ENCODE measurements around the gene MRGPRF. TPM values are rescaled to one million over a fixed set of nuclear protein-coding genes. Genes with fewer than 3 reads are reported as not detected.

The MRGPRF gene
- total RNA-seq, 1 experiment from 2014 or later: 0.35 TPM

DNA sequence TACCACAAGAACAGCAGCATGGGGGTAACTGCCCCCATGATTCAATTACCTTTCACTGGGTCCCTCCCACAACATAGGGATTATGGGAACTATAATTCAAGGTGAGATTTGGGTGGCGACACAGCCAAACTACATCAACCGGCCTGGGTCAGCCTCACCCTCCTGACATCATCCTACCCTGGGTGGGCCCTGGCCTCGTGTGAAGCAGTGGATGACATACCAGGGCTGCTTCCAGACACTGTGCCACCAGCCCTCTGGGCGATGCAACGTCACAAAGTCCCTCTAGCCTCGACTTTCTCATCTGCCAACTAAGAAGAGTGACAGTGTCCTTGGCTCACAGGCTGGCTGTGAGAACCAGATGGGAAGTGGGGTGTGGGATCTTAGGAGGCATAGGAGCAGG lies 27.0 kb upstream of the MRGPRF start:
- H3K36me3 ChIP-seq (ENCODE audit: low read depth): no peaks in the 10 kb centered on the region
- H3K4me1 ChIP-seq (replicated peaks; ENCODE audit: insufficient read depth): 0 out of 2 replicates have a peak, but pooled peaks cover 5% of the 10 kb centered on the region
- no peaks in the 10 kb centered on the region for H3K79me2 ChIP-seq (ENCODE audit: low read depth)
- H3F3A ChIP-seq (ENCODE audit: insufficient read depth, low read depth): no peaks in the 10 kb centered on the region
- CTCF ChIA-PET: interaction anchor here (0.5 kb wide), 1 partner anchor 664 kb away, joined by 11 read pairs; no protein-coding TSS in a partner anchor
- no peaks in the 10 kb centered on the region for H3K9me2 ChIP-seq (ENCODE audit: insufficient read depth)
- DNase-seq: no peak
- H3K4me3 ChIP-seq: no peak overlapping the region
- H3K4me2 ChIP-seq: no peak overlapping the region
- BruUV-seq (replicated peaks): no TSS peak
- no peaks in the 10 kb centered on the region for H4K20me1 ChIP-seq (ENCODE audit: insufficient read depth)
- H3K27ac ChIP-seq: no peak overlapping the region
- no peak overlapping the region for H2AFZ ChIP-seq
- no peak for TF ChIP-seq EZH2 (IDR thresholded peaks at IDR 0.05; ENCODE audit: low read depth)
- TF ChIP-seq, protein P1, sequence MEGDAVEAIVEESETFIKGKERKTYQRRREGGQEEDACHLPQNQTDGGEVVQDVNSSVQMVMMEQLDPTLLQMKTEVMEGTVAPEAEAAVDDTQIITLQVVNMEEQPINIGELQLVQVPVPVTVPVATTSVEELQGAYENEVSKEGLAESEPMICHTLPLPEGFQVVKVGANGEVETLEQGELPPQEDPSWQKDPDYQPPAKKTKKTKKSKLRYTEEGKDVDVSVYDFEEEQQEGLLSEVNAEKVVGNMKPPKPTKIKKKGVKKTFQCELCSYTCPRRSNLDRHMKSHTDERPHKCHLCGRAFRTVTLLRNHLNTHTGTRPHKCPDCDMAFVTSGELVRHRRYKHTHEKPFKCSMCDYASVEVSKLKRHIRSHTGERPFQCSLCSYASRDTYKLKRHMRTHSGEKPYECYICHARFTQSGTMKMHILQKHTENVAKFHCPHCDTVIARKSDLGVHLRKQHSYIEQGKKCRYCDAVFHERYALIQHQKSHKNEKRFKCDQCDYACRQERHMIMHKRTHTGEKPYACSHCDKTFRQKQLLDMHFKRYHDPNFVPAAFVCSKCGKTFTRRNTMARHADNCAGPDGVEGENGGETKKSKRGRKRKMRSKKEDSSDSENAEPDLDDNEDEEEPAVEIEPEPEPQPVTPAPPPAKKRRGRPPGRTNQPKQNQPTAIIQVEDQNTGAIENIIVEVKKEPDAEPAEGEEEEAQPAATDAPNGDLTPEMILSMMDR (conservative IDR thresholded peaks at IDR 0.05): no peak
- intact Hi-C loops (cut with micrococcal nuclease; ENCODE audit: unreplicated experiment): loop anchor here (5.0 kb wide), 1 partner anchor 88 kb away; no protein-coding TSS in a partner anchor
- H3K27me3 ChIP-seq (ENCODE audit: insufficient read depth, low read depth): peaks cover 17% of the 10 kb centered on the region
- POLR2A ChIA-PET (ENCODE audit: unreplicated experiment): no interaction called here
- no peaks in the 10 kb centered on the region for H3K9me3 ChIP-seq (ENCODE audit: insufficient read depth, low read depth)

DNA sequence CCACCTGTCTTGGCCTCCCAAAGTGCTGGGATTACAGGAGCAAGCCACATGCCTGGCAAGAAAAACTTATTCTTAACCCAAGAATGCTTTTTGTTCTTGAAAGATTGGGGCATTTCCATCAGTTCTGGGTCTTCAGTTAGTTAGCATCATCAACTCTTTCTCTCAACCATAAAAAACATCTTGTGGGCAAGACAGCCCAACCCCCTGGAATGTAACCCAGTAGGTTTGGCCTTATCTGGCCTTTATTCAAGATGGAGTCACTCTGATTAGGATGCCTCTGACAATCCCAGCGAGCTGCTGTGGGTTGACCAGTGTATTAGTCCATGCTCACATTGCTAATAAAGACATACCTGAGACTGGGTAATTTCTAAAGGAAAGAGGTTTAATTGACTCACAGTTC lies 26.5 kb upstream of the MRGPRF start:
- Histone ChIP-seq H2AFZ (no peak overlapping the region), H4K20me1 (ENCODE audit: insufficient read depth) (no peaks in the 10 kb centered on the region), H3K79me2 (ENCODE audit: low read depth) (no peaks in the 10 kb centered on the region), H3K9me2 (ENCODE audit: insufficient read depth) (no peaks in the 10 kb centered on the region), H3K36me3 (ENCODE audit: low read depth) (no peaks in the 10 kb centered on the region), H3K9me3 (ENCODE audit: insufficient read depth, low read depth) (no peaks in the 10 kb centered on the region), H3K27me3 (ENCODE audit: insufficient read depth, low read depth) (peaks cover 20% of the 10 kb centered on the region), H3K4me2 (no peak overlapping the region), H3K27ac (no peak overlapping the region), H3K4me3 (no peak overlapping the region), H3F3A (ENCODE audit: insufficient read depth, low read depth) (no peaks in the 10 kb centered on the region), H3K4me1 (replicated peaks; ENCODE audit: insufficient read depth) (0 out of 2 replicates have a peak, but pooled peaks cover 2% of the 10 kb centered on the region)
- no peak for DNase-seq
- ChIA-PET POLR2A (ENCODE audit: unreplicated experiment) (no interaction called here), CTCF (no interaction called here)
- intact Hi-C loops (cut with micrococcal nuclease; ENCODE audit: unreplicated experiment): no loop called here
- TF ChIP-seq EZH2 (IDR thresholded peaks at IDR 0.05; ENCODE audit: low read depth): no peak
- TF ChIP-seq, protein P1 (conservative IDR thresholded peaks at IDR 0.05): no peak
- BruUV-seq (replicated peaks): no TSS peak

DNA sequence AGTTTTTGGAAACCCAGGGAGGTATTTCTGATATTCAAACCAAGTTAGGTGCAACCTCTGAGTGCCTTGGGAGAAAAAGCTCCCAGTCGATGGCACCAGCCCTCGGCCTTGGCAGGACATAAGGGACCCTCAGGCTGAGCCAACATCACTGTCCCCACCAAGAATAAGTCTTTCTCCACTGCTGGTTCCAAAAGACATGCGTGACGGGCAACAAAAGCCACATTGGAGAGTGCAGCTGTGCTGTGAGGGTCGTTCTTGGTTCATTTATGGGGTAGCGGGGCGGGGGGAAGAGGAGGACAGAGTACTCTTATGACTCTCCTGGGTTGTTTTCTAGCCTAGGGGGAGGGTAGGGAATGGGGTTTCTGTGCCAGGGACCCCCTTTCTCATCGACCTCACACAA lies 24.5 kb upstream of the MRGPRF start:
- H3K9me2 ChIP-seq (ENCODE audit: insufficient read depth): no peaks in the 10 kb centered on the region
- TF ChIP-seq EZH2 (IDR thresholded peaks at IDR 0.05; ENCODE audit: low read depth): no peak
- TF ChIP-seq, protein P1 (conservative IDR thresholded peaks at IDR 0.05): no peak
- H3K79me2 ChIP-seq (ENCODE audit: low read depth): no peaks in the 10 kb centered on the region
- H3K4me3 ChIP-seq: no peak overlapping the region
- H3K9me3 ChIP-seq (ENCODE audit: insufficient read depth, low read depth): no peaks in the 10 kb centered on the region
- no peak overlapping the region for H3K27ac ChIP-seq
- no peaks in the 10 kb centered on the region for H3K4me1 ChIP-seq (replicated peaks; ENCODE audit: insufficient read depth)
- no peaks in the 10 kb centered on the region for H3F3A ChIP-seq (ENCODE audit: insufficient read depth, low read depth)
- ChIA-PET POLR2A (ENCODE audit: unreplicated experiment) (no interaction called here), CTCF (no interaction called here)
- BruUV-seq (replicated peaks): no TSS peak
- no peak overlapping the region for H3K4me2 ChIP-seq
- H2AFZ ChIP-seq: no peak overlapping the region
- intact Hi-C loops (cut with micrococcal nuclease; ENCODE audit: unreplicated experiment): no loop called here
- DNase-seq: no peak
- no peaks in the 10 kb centered on the region for H3K36me3 ChIP-seq (ENCODE audit: low read depth)
- H4K20me1 ChIP-seq (ENCODE audit: insufficient read depth): no peaks in the 10 kb centered on the region
- peaks cover 37% of the 10 kb centered on the region for H3K27me3 ChIP-seq (ENCODE audit: insufficient read depth, low read depth)

Data from PC-9 (cell line).